PFSK-1 (cell line): ENCODE measurements around the gene CPT1A.

Experiments used
- FOXP2 ChIP-seq: optimal IDR thresholded peaks from 2 replicates; pipeline ENCODE3; 2011; ENCODE audit warnings: borderline replicate concordance, control low read depth, inconsistent platforms; ENCODE audit not compliant: insufficient read depth; ENCODE audit errors: extremely low read length, extremely low read depth
- POLR2AphosphoS5 ChIP-seq: IDR thresholded peaks from 2 replicates; pipeline ENCODE4 v1.6.1; 2012; ENCODE audit warnings: low read depth, mild to moderate bottlenecking, control low read depth, low read length, moderate library complexity
- REST ChIP-seq, 2 experiments: IDR thresholded peaks; 2 replicates each; pipeline versions ENCODE4 v1.6.1 to v1.8.0; 2011 to 2012; ENCODE audit warnings: low read depth in 2 of 2, low read length in 2 of 2, control low read depth in 1 of 2, inconsistent platforms in 1 of 2, mild to moderate bottlenecking in 1 of 2, moderate library complexity in 1 of 2; ENCODE audit not compliant: insufficient read depth in 1 of 2
- SIN3A ChIP-seq: IDR thresholded peaks from 2 replicates; pipeline ENCODE4 v1.6.1; 2012; ENCODE audit warnings: mild to moderate bottlenecking, low read length, moderate library complexity, borderline replicate concordance; ENCODE audit not compliant: insufficient read depth
- TAF1 ChIP-seq: IDR thresholded peaks from 2 replicates; pipeline ENCODE4 v1.6.1; 2012; ENCODE audit warnings: low read length, control low read depth, borderline replicate concordance; ENCODE audit not compliant: insufficient read depth

CPT1A gene

GRCh38 chr11:68867066-68867465 is 25.4 kb upstream of the CPT1A start:
- TF ChIP-seq POLR2AphosphoS5 (no peak), REST (IDR thresholded peaks at IDR 0.05; ENCODE audit: insufficient read depth in 1 of 2, low read depth in 2 of 2, low read length in 2 of 2) (no peak), SIN3A (no peak), TAF1 (no peak), FOXP2 (no peak)

- no peak for TF ChIP-seq TAF1
- no peak for TF ChIP-seq POLR2AphosphoS5
- no peak for TF ChIP-seq FOXP2
- TF ChIP-seq SIN3A: no peak
- TF ChIP-seq REST (IDR thresholded peaks at IDR 0.05; ENCODE audit: insufficient read depth in 1 of 2, low read depth in 2 of 2, low read length in 2 of 2): no peak
Measured at GRCh38 chr11:68865241-68865640, 23.5 kb upstream of the CPT1A start.

GRCh38 chr11:68863553-68864265 is 22.0 kb upstream of the CPT1A start:
- TF ChIP-seq SIN3A: no peak
- TF ChIP-seq TAF1: no peak
- no peak for TF ChIP-seq REST (IDR thresholded peaks at IDR 0.05; ENCODE audit: insufficient read depth in 1 of 2, low read depth in 2 of 2, low read length in 2 of 2)
- no peak for TF ChIP-seq POLR2AphosphoS5

GRCh38 chr11:68862421-68862820 is 20.7 kb upstream of the CPT1A start:
- TF ChIP-seq TAF1: no peak

- TF ChIP-seq POLR2AphosphoS5: no peak
- TF ChIP-seq SIN3A: no peak
- TF ChIP-seq REST (IDR thresholded peaks at IDR 0.05; ENCODE audit: insufficient read depth in 1 of 2, low read depth in 2 of 2, low read length in 2 of 2): no peak
- no peak for TF ChIP-seq TAF1
- TF ChIP-seq FOXP2: no peak
Measured at GRCh38 chr11:68859123-68859522, 17.4 kb upstream of the CPT1A start.
